ENCODE results near the gene CITED2.

DNA sequence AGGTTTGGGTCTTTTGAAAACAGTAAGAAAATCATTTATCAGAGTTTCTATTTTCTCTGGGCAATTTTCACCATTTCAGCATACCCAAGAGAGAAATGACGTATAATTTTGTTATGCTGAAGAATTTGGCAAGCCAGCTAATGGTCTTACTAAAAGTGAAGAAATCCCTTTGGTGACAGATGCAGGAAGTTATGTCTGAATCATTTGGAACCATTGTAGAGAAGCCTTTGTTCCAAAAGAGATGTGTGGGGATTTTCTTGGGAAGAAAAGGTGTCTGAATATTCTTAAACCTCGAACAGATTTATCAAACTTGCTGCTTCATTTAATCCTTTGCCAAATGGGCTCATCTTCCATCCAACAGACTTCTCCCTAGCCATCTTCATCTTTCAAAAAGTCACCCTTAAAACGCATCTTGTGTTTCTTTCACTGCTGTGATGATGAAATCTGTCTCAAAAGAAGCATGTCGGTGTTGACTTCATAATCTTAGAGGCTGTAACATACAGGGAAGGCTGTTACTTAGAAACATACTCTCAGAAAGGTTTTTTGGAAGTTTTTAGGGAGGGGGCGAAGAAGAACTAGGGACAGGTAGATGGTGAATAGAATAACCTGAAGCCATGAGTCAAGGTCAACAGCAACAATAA lies 39.5 kb downstream of the CITED2 start:
- TF ChIP-seq CTCF (IDR thresholded peaks at IDR 0.05) (no peak), POLR2A (IDR thresholded peaks at IDR 0.05) (no peak)

All from uterus (tissue), 2 donors.